ENCODE measurements around the gene BLOC1S1.

Gene BLOC1S1

DNA sequence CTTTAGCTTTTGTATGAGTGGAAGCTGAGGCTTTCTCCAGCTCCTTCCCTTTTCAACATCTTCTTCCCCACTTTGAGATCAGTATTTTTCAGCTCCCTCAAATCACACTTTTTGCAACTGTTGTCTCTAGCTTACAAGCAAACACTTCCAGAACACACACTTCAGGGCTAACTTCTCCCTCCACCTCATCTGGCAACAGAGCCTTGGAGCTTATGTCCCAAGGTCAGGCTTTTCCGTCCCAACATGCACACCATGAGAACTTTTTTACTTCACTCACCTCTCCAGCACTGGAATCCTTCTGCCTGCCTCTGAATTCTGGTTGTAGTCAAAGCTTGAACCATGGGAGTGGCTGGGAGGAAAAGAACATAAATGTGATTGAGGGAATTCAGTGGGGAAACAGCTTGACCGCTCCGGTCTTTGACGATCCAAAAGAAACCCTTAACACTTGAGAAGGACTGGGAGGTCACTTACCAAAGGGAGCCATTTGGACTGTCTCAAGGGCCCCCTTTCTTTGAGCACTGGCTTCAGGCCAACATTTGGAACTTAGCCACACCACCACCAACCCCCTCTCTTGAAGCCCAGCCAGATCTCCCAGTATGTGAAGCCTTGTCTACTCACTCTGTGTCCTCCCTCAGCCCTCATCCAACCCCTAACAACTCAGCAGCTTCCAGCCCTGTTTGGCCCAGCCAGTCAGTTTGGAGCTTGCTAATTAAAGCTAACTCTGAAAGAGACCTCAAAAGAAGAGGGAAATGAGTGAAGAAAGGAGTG is 3.9 kb upstream of the BLOC1S1 start:
- DNase-seq (ENCODE audit: low spot score) = no peak

DNA sequence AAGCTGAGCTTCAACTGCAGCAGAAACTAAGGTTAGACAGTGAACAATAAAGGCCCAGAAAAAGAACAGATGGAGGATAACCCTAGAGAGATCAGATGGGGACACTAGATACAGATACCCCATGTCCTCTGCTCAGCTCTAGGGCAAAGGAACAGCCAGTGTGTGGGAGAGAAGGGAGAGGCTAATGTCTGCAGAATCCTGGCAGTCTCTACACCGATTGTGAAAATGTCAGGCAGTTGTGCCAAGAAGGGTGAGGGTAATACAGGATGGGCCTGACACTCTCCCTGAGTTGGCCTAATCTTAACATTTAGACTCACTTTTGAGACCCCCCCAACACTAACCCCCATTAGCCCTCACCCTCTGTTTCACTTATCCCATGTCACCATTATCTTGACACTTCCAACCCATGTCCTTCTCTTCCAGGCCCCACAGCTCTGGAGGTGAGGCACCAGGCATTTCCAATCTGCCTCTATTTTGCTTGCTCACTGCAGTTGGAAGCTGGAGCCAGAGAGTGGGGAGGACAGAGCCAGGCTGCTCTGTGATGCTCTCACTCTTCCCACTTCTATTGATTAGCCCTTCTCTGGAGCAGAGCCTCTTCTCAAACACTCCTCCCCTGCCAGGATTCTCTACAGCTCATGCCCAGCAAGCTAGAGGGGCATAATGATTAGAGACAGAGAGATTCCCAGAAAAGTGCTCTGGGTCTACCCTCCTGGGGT is 3.0 kb upstream of the BLOC1S1 start:
- DNase-seq (ENCODE audit: low spot score) = no peak

DNA sequence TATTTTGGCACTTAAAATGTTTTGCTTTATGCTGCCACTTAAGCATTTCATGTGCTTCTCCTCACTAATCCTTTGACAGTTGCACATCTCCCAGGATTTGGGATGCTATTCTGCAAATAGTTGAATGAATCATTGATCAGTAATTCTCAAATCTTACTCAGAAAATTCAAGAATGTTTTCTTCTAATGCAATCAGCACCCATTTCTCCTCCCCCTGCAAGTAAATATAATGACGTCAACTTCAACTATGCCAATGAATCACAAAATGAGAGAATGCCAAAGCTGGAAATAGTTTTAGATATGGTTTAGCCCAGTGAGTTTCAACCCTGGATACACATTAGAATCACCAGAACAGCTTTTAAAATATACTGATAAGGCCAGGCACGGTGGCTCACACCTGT is 2.1 kb upstream of the BLOC1S1 start:
- no peak for DNase-seq (ENCODE audit: low spot score)

DNA sequence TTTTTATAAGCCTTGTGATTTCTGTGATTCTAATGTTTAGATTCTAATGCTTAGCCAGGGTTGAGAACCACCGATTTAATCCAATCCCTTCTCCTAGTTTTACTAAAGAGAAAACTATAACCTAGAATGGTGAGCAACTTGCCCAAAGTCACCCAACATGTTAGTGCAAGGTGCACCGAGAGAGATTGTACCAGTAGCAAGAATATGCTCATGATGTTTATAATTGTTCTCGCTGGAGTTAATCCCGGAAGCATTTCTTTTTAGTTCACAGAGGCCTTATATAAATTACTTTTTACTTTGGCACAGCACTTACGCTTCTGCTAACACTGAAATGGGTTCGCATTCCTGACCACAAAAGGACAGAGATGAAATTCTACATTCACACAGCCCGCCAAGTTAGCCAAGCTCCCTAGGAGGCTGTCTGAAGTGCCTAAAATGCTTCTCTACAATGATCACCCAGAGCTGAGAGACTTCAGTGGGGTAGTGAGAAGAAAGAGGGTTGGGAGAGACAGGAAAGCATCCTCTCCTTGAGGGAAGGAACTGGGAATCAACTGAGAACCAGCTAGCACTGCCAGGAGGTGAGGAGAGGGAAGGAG is 579 bp upstream of the BLOC1S1 start:
- no peak for DNase-seq (ENCODE audit: low spot score)

DNA sequence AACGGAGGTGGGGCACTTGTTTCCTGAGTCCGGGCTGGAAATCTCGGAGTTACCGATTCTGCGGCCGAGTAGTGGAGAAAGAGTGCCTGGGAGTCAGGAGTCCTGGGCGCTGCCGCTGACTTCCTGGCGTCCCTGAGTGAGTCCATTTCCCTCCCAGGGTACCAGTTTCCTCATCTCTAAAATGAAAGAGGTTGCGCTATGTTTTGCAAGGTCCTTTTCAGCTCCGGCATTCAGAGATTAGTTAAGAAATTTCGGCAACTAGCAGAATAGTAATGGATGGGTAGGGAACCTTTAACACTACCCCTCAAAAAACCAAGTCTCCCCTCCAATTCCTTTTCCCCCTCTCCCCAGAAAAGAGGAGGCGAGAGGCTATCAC is 724 bp downstream of the BLOC1S1 start:
- DNase-seq (ENCODE audit: low spot score) = no peak

DNA sequence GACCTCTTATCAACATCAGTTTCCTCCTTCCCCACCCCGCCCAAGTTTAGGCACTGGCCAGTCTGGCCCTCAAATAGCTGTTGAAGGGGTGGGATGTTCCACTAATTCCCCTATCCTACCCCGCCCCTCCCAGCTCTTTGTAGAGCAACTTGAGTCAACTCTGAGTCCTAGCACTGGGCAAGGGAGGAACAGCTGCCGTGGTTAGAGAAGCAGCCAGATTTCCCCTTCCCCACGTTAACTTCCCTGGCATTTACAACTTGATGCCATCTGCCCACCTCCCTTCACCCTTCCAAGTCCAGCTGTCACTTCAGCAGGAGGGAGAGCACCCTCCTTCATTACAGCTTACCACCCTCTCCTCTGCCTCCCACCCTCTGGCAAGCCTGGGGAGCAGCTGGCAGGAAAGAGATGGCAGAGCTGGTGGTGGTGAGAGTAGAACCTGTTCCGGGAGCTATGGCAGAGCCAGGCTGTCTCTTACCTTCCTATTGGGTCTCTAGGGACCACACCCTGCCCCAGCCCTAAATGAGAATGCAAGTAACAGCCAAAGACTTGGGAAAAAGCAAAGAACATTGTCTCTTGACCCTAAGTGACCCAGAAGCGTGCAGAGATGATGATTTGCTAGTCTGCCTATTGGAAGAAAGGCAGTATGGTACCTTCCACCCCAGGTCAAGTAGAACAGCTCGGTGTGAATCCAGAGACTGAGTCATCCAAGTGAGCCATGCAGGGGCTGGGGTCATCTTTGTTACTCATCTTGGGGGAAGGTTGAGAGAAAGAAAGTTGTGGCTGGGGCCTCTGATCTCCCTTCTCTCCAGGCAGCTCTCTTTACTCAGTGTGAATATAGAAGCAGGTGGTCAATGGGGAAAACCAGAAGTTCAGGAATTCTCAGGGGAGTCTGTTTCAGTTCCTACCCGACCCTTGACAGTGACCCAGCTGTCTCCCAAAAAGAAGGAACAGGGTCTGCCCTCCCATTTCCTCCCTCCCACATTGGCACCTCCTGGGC is 1.5 kb downstream of the BLOC1S1 start:
- DNase-seq (ENCODE audit: low spot score) = no peak

DNA sequence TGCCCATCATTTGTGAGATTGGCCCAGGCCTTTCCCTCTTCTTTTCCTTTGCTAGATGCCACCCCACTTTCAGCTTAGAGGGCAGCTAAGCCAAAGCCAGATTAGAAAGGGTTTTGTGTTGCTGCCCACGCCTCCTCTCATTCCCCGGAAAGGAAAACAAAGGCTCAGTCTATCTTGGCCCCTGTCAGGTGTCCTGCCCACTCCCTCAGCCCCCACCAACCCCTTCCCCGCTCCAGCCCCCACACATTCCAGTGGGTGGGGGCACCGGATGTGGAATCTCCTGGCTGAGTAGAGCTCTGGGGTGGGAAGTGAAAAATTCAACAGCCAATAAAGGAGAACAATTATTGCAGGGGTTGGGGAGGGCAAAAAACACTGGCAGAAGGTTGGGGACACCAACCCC is 2.2 kb downstream of the BLOC1S1 start:
- DNase-seq (ENCODE audit: low spot score) = no peak

DNA sequence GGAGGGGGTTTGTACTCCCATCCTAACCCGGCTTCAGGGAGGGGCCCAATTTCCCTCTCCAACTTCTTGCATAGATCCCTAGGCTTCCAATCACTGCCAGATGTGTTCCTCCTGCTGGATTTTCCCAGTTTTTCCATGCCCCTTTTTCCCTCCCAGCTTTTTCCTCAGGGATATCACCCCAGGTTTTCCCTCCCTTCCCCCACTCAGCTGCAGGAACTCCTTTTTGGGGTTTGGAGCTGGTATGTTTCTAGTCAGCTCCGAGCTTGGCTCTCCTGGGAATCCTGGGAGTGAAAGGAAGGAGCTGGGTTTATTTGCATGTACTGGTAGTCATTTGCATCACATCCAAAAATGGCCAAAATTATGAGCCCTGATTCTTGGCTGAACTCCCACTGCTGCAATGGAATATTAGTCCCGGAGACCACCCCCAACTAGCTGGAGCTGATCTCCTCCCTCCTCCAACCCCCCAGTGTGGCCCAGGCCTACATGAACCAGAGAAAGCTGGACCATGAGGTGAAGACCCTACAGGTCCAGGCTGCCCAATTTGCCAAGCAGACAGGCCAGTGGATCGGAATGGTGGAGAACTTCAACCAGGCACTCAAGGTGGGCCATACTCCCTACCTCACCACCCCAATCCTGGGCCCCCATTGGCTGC is 2.9 kb downstream of the BLOC1S1 start:
- no peak for DNase-seq (ENCODE audit: low spot score)

DNA sequence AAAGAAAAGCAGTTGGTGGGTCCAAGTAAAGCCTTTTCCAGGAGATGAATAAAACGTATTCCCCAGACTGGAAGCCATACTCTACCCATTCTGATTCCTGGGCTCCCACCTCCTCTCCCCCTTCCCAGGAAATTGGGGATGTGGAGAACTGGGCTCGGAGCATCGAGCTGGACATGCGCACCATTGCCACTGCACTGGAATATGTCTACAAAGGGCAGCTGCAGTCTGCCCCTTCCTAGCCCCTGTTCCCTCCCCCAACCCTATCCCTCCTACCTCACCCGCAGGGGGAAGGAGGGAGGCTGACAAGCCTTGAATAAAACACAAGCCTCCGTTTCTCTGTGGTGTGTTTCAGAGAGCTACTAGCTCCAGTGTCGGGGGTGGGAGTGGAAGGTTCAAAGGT is 3.5 kb downstream of the BLOC1S1 start:
- no peak for DNase-seq (ENCODE audit: low spot score)

DNA sequence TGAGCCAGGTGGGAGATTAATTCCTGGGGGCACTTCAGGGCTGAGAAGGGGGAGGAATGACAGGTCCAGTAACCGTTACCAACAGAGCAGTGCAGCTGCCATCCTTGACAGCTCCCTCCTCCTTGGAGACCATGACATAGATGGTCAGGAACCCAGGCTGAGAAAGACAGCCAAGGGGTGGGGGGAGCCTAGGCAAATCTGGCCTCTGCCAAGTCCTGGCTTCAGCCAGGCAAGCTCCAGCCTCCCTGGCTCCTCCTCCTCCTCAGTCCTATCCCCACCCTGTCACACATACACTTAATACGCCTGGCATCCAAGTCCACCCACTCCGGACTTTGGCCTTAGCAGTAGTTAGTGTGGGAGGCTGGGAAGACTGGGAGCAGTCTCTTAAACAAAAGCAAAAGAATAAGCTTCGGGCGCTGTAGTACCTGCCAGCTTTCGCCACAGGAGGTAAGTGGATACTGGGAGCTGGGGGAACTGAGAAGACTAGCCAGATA is 4.3 kb downstream of the BLOC1S1 start, which contains the start of gene RDH5:
RDH5 (plus strand) TSS at position 323 of the 494 bp plus-strand sequence. CDS start 792 bp downstream, outside the sequence.
- DNase-seq (ENCODE audit: low spot score) = no peak

DNA sequence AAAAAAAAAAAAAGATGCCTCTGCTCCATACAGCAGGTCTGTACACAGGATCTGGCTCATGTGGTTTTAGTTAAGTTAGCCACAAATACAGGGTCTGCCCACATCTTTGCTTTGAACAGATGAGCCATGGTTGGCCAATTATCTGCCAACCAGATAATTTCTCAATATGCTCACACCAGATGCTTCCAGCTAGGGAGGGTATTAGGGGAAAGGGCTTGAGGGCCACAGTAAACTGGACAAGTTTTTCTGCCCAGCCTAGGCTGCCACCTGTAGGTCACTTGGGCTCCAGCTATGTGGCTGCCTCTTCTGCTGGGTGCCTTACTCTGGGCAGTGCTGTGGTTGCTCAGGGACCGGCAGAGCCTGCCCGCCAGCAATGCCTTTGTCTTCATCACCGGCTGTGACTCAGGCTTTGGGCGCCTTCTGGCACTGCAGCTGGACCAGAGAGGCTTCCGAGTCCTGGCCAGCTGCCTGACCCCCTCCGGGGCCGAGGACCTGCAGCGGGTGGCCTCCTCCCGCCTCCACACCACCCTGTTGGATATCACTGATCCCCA is 5.1 kb downstream of the BLOC1S1 start:
- peak; percentile 36 for DNase-seq (ENCODE audit: low spot score)

DNA sequence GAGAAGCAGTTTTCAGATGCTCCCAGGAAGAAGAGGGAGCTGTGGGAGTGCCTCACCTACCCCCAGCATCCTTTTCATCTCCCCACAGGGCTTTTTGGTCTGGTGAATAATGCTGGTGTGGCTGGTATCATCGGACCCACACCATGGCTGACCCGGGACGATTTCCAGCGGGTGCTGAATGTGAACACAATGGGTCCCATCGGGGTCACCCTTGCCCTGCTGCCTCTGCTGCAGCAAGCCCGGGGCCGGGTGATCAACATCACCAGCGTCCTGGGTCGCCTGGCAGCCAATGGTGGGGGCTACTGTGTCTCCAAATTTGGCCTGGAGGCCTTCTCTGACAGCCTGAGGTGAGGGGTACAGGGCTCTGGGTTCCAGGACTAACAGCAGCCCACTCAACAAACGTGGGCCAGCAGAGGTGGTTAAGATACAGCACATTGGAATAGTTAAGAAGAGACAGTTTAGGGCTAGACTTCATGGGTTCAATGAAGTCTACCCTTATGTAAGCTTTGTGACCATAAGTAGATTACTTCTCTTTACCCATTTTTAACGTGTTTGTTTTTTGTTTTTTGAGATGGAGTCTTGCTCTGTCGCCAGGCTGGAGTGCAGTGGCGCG is 5.9 kb downstream of the BLOC1S1 start:
- no peak for DNase-seq (ENCODE audit: low spot score)

DNA sequence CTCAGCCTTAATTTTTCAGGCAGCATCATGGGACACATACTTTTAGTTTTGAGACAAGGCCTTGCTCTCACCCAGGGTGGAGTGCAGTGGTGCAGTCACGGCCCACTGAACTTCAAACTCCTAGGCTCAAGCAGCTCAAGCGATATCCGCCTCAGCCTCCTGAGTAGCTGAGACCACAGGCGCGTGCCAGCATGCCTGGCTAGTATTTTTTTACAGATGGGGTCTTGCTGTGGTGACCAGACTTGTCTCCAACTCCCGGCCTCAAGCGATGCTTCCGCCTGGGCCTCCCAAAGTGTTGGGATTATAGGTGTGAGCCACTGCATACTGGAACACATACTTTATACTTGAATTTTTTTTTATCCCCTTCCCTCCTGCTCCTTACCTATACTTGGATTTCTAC is 7.1 kb downstream of the BLOC1S1 start:
- DNase-seq (ENCODE audit: low spot score) = no peak

DNA sequence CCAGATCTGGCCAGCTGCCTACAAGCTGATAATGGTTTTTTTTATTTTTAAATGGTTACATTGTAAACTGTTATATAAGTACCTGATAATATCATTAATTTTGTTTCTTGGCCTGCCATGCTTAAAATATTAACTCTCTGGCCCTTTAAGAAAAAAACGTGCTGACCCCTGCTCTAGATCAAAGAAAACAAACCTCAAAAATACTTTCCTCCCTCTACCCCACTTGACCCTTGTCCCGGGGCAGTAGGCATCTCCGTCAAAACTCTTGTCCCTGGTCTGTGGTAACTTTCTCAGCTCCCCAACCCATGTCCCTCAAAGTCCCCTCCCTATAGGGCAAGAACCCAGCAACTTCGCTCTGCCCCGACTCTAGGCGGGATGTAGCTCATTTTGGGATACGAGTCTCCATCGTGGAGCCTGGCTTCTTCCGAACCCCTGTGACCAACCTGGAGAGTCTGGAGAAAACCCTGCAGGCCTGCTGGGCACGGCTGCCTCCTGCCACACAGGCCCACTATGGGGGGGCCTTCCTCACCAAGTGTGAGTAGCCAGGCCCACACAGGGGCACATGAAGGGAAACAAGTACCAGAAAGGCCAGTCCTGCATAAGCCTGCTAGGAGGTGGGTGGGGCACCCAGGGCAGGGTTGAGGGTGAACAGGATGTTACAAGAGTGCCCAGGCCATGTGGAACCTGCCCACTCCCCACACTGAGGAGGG is 7.8 kb downstream of the BLOC1S1 start:
- no peak for DNase-seq (ENCODE audit: low spot score)

DNA sequence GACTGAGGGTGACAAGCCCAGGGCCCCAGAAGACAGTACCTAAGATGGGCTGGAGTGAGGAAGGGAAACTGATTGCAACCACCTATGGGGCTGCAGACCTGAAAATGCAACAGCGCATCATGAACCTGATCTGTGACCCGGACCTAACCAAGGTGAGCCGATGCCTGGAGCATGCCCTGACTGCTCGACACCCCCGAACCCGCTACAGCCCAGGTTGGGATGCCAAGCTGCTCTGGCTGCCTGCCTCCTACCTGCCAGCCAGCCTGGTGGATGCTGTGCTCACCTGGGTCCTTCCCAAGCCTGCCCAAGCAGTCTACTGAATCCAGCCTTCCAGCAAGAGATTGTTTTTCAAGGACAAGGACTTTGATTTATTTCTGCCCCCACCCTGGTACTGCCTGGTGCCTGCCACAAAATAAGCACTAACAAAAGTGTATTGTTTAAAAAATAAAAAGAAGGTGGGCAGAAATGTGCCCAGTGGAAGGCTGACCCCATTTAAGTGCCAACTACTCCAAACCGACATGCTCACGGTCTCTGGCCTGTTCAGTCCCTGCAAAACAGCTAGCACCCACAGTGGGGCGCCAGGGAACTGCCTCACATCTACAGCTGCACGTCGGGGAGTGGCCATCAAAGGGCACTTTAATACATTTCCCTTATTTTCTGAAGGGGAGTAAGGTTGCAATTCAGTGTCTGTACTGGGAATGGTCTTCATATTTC is 8.5 kb downstream of the BLOC1S1 start:
- DNase-seq (ENCODE audit: low spot score) = peak; percentile 82

DNA sequence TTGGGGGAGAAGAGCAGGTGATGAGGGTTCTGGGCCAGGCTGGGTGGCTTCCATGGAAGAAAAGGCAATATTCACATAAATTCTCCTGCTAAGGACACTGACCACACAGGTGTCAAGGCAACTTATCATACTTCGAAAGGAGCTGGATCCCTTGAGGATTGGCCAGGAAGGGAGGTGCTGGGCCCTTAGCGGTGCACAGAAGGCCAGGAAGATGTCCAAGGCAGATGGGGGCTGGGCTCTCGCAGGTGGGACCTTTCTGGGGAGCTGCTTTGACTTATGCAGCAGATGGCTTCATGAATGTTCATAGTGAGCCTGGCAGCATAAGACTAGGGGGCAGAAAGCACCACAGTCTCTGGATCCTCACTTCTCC is 9.1 kb downstream of the BLOC1S1 start:
- no peak for DNase-seq (ENCODE audit: low spot score)

DNA sequence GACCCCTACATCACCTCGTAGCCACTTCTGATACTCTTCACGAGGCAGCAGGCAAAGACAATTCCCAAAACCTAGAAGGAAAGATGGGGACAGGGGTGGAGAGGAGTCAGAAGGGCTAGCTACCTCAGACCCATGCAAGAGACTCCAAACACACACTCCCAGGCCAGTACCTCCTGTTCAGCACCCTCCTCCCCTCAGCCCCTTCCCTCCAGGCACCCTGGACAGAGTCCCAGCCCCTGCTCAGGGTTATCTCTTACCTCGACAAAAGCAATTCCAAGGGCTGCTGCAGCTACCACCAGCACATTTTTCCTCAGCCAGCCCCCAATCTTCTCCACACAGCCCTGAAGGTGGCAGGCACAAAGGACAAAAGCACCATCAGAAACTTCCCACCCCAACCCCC is 9.7 kb downstream of the BLOC1S1 start:
- no peak for DNase-seq (ENCODE audit: low spot score)

DNA sequence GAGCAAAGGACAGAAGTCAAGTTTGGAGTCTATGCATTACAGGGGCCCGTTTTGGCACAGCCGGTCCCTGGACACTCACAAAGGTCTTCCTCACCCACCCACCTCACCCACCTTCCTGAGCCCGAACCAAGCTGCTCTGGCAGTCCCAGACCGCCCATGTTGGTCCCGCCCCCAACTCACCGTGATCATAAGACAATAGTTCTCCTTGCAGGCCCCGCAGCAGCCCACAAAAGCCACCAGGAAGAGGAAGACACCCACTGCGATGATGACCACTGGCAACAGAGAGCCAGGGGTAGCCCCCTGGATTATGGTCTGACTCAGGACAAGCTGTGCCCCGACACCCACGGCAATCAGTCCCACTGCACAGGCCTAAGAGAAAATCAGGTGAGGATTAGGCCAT is 11.1 kb downstream of the BLOC1S1 start:
- no peak for DNase-seq (ENCODE audit: low spot score)

DNA sequence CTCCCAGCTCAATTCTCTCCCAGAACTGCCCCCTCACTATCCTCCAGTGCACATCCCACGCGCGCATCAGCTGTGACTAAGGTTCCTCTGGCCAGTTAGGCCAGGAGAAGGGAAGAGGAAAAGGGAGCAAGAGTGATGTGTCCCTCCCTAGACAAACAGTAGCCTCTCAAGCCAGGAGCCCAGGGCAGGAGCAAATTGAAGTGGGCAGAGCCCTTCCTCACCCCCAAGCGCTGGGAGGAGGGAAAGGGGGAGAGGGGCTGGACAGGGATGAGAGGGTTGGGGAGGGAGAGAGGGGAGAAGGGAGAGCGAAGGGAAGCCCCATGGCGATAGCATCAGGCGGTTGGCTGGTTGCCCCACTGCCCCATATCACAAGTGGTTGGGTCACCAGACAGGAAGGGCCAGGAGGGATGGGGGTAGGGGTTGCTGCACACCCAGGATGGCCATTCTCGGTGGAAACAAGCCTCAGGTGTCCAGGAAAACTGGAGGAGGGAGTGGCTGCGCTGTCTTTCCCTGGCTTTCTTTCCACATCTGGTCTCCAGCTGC is 11.9 kb downstream of the BLOC1S1 start:
- DNase-seq (ENCODE audit: low spot score) = no peak

Data from NAMALWA (cell line).